ENCODE results near the gene CEBPB.

DNA sequence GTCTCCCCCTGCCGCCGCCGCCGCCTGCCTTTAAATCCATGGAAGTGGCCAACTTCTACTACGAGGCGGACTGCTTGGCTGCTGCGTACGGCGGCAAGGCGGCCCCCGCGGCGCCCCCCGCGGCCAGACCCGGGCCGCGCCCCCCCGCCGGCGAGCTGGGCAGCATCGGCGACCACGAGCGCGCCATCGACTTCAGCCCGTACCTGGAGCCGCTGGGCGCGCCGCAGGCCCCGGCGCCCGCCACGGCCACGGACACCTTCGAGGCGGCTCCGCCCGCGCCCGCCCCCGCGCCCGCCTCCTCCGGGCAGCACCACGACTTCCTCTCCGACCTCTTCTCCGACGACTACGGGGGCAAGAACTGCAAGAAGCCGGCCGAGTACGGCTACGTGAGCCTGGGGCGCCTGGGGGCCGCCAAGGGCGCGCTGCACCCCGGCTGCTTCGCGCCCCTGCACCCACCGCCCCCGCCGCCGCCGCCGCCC is 474 bp downstream of the CEBPB start:
- TF ChIP-seq, protein P1, sequence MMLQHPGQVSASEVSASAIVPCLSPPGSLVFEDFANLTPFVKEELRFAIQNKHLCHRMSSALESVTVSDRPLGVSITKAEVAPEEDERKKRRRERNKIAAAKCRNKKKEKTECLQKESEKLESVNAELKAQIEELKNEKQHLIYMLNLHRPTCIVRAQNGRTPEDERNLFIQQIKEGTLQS (IDR thresholded peaks at IDR 0.05) = no peak
- TF ChIP-seq YY1 (IDR thresholded peaks at IDR 0.05) (no peak), RAD21 (IDR thresholded peaks at IDR 0.05) (no peak), SP1 (IDR thresholded peaks at IDR 0.05) (no peak)
- TF ChIP-seq, protein P2, sequence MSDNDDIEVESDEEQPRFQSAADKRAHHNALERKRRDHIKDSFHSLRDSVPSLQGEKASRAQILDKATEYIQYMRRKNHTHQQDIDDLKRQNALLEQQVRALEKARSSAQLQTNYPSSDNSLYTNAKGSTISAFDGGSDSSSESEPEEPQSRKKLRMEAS (IDR thresholded peaks at IDR 0.05) = no peak
- TF ChIP-seq, protein P3, sequence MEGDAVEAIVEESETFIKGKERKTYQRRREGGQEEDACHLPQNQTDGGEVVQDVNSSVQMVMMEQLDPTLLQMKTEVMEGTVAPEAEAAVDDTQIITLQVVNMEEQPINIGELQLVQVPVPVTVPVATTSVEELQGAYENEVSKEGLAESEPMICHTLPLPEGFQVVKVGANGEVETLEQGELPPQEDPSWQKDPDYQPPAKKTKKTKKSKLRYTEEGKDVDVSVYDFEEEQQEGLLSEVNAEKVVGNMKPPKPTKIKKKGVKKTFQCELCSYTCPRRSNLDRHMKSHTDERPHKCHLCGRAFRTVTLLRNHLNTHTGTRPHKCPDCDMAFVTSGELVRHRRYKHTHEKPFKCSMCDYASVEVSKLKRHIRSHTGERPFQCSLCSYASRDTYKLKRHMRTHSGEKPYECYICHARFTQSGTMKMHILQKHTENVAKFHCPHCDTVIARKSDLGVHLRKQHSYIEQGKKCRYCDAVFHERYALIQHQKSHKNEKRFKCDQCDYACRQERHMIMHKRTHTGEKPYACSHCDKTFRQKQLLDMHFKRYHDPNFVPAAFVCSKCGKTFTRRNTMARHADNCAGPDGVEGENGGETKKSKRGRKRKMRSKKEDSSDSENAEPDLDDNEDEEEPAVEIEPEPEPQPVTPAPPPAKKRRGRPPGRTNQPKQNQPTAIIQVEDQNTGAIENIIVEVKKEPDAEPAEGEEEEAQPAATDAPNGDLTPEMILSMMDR (IDR thresholded peaks at IDR 0.05; ENCODE audit: low read depth, low read length, missing input control) = no peak

All from liver (tissue), 3 donors.